ENCODE measurements around the gene TRAPPC4.

TRAPPC4 gene

GRCh38 chr11:119029069-119029339 is 10.4 kb downstream of the TRAPPC4 start:
- H4K20me1 ChIP-seq (ENCODE audit: insufficient read depth), result no peaks in the 10 kb centered on the region
- TF ChIP-seq CTCF (conservative IDR thresholded peaks at IDR 0.05; ENCODE audit: low read depth, low read length), result no peak
- H3K36me3 ChIP-seq (ENCODE audit: insufficient read depth), result no peaks in the 10 kb centered on the region; the same call in 1 of the 2 replicates
- no peaks in the 10 kb centered on the region for H3K27me3 ChIP-seq (ENCODE audit: insufficient read depth, low read depth)
- peak overlapping the region; percentile 73; the same call in 1 of the 2 replicates for H3K9ac ChIP-seq
- no peak overlapping the region; the same call in 1 of the 2 replicates for H2AFZ ChIP-seq (ENCODE audit: low read depth)
- peaks cover 35% of the 10 kb centered on the region for H3K79me2 ChIP-seq (ENCODE audit: insufficient read depth, low read depth)
- peaks cover 46% of the 10 kb centered on the region for H3K4me1 ChIP-seq (ENCODE audit: low read depth, poor library complexity, severe bottlenecking)
- peak overlapping the region; percentile 96 for H3K4me2 ChIP-seq
- peak overlapping the region; percentile 71 for H3K27ac ChIP-seq
- no peak overlapping the region for H3K4me3 ChIP-seq (IDR thresholded peaks at IDR 0.05; ENCODE audit: insufficient read depth, low read depth, low read length)

- no peaks in the 10 kb centered on the region for H3K27me3 ChIP-seq (ENCODE audit: insufficient read depth, low read depth)
- peak overlapping the region; percentile 71 for H3K27ac ChIP-seq
- no peak for TF ChIP-seq CTCF (conservative IDR thresholded peaks at IDR 0.05; ENCODE audit: low read depth, low read length)
- no peaks in the 10 kb centered on the region; the same call in 1 of the 2 replicates for H3K36me3 ChIP-seq (ENCODE audit: insufficient read depth)
- no peaks in the 10 kb centered on the region for H4K20me1 ChIP-seq (ENCODE audit: insufficient read depth)
- peaks cover 41% of the 10 kb centered on the region for H3K4me1 ChIP-seq (ENCODE audit: low read depth, poor library complexity, severe bottlenecking)
- H3K4me2 ChIP-seq, result peak overlapping the region; percentile 96
- H2AFZ ChIP-seq (ENCODE audit: low read depth), result peak overlapping the region; percentile 22; the same call in 1 of the 2 replicates
- H3K4me3 ChIP-seq (IDR thresholded peaks at IDR 0.05; ENCODE audit: insufficient read depth, low read depth, low read length), result no peak overlapping the region
- peak overlapping the region; percentile 73 for H3K9ac ChIP-seq
- peaks cover 30% of the 10 kb centered on the region for H3K79me2 ChIP-seq (ENCODE audit: insufficient read depth, low read depth)
These were observed 10.9 kb downstream of the TRAPPC4 start for GRCh38 chr11:119029340-119030028.

GRCh38 chr11:119030029-119030328 is 11.4 kb downstream of the TRAPPC4 start:
- Histone ChIP-seq H3K4me2 (peak overlapping the region; percentile 96), H4K20me1 (ENCODE audit: insufficient read depth) (no peaks in the 10 kb centered on the region), H3K4me3 (IDR thresholded peaks at IDR 0.05; ENCODE audit: insufficient read depth, low read depth, low read length) (no peak overlapping the region), H3K36me3 (ENCODE audit: insufficient read depth) (no peaks in the 10 kb centered on the region; the same call in 1 of the 2 replicates), H3K79me2 (ENCODE audit: insufficient read depth, low read depth) (peaks cover 25% of the 10 kb centered on the region), H2AFZ (ENCODE audit: low read depth) (peak overlapping the region; percentile 22; the same call in 1 of the 2 replicates), H3K9ac (peak overlapping the region; percentile 73), H3K27me3 (ENCODE audit: insufficient read depth, low read depth) (no peaks in the 10 kb centered on the region), H3K27ac (peak overlapping the region; percentile 71), H3K4me1 (ENCODE audit: low read depth, poor library complexity, severe bottlenecking) (peaks cover 36% of the 10 kb centered on the region)
- TF ChIP-seq CTCF (conservative IDR thresholded peaks at IDR 0.05; ENCODE audit: low read depth, low read length), result no peak

GRCh38 chr11:119030329-119031047 is 11.9 kb downstream of the TRAPPC4 start, which contains the start of gene SLC37A4:
Gene SLC37A4, minus strand, starts transcription at chr11:119030877.
- no peaks in the 10 kb centered on the region for H3K27me3 ChIP-seq (ENCODE audit: insufficient read depth, low read depth)
- peak within 1 kb of the TSS; percentile 73 for H3K9ac ChIP-seq
- H3K4me3 ChIP-seq (IDR thresholded peaks at IDR 0.05; ENCODE audit: insufficient read depth, low read depth, low read length), result no peak within 1 kb of the TSS
- no peaks in the 10 kb centered on the region for H4K20me1 ChIP-seq (ENCODE audit: insufficient read depth)
- peaks cover 31% of the 10 kb centered on the region for H3K4me1 ChIP-seq (ENCODE audit: low read depth, poor library complexity, severe bottlenecking)
- H3K27ac ChIP-seq, result peak within 1 kb of the TSS; percentile 71
- peak within 1 kb of the TSS; percentile 96 for H3K4me2 ChIP-seq
- no peak for TF ChIP-seq CTCF (conservative IDR thresholded peaks at IDR 0.05; ENCODE audit: low read depth, low read length)
- H2AFZ ChIP-seq (ENCODE audit: low read depth), result peak within 1 kb of the TSS; percentile 22; the same call in 1 of the 2 replicates
- peaks cover 24% of the 10 kb centered on the region for H3K79me2 ChIP-seq (ENCODE audit: insufficient read depth, low read depth)
- H3K36me3 ChIP-seq (ENCODE audit: insufficient read depth), result no peaks in the 10 kb centered on the region; the same call in 1 of the 2 replicates

Measured in KMS-11 (cell line).